ENCODE data around the gene COL13A1. TPM values are rescaled to one million over a fixed set of nuclear protein-coding genes. Genes with fewer than 3 reads are reported as not detected.

Gene COL13A1
- total and polyA plus RNA-seq, 4 donors = 0.17 to 0.47 (median 0.18) TPM

- DNase-seq (ENCODE audit: low spot score) = no peak
- H3K9me3 ChIP-seq (ENCODE audit: control insufficient read depth in 4 of 4, low read length in 3 of 4) = no peaks in the 10 kb centered on the region
- WGBS = 63% methylated on average over 10 of the region's 10 CpGs
These were observed 44.0 kb upstream of the COL13A1 start for GRCh38 chr10:69757553-69758309.

GRCh38 chr10:69758310-69758728 is 43.4 kb upstream of the COL13A1 start:
- WGBS = 94% methylated on average over 1 of the region's 1 CpG
- H3K27me3 ChIP-seq (ENCODE audit: control insufficient read depth in 4 of 4, insufficient read depth in 4 of 4, low read length in 3 of 4) = no peaks in the 10 kb centered on the region
- H3K27ac ChIP-seq (ENCODE audit: low read depth in 1 of 2, low read length in 2 of 2) = no peak overlapping the region
- no peaks in the 10 kb centered on the region for H3K36me3 ChIP-seq (ENCODE audit: control insufficient read depth in 4 of 4, insufficient read depth in 3 of 4, low read depth in 1 of 4, low read length in 3 of 4)
- no peak overlapping the region for H3K9ac ChIP-seq (ENCODE audit: low read depth in 1 of 2, low read length in 2 of 2)
- no peaks in the 10 kb centered on the region for H3K4me1 ChIP-seq (ENCODE audit: control insufficient read depth in 4 of 4, insufficient read depth in 4 of 4, low read length in 3 of 4)
- TF ChIP-seq, protein P1, sequence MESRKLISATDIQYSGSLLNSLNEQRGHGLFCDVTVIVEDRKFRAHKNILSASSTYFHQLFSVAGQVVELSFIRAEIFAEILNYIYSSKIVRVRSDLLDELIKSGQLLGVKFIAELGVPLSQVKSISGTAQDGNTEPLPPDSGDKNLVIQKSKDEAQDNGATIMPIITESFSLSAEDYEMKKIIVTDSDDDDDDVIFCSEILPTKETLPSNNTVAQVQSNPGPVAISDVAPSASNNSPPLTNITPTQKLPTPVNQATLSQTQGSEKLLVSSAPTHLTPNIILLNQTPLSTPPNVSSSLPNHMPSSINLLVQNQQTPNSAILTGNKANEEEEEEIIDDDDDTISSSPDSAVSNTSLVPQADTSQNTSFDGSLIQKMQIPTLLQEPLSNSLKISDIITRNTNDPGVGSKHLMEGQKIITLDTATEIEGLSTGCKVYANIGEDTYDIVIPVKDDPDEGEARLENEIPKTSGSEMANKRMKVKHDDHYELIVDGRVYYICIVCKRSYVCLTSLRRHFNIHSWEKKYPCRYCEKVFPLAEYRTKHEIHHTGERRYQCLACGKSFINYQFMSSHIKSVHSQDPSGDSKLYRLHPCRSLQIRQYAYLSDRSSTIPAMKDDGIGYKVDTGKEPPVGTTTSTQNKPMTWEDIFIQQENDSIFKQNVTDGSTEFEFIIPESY (IDR thresholded peaks at IDR 0.05) = no peak
- TF ChIP-seq, protein P2, sequence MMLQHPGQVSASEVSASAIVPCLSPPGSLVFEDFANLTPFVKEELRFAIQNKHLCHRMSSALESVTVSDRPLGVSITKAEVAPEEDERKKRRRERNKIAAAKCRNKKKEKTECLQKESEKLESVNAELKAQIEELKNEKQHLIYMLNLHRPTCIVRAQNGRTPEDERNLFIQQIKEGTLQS (IDR thresholded peaks at IDR 0.05) = no peak
- no peak for TF ChIP-seq TAF1 (conservative IDR thresholded peaks at IDR 0.05)
- no peak for TF ChIP-seq CTCF (IDR thresholded peaks at IDR 0.05; ENCODE audit: low read depth, low read length, missing input control)
- TF ChIP-seq NR2F2 (IDR thresholded peaks at IDR 0.05) = no peak
- TF ChIP-seq FOXA1 (IDR thresholded peaks at IDR 0.05) = no peak
- TF ChIP-seq YY1 (IDR thresholded peaks at IDR 0.05) = no peak
- TF ChIP-seq, protein P3, sequence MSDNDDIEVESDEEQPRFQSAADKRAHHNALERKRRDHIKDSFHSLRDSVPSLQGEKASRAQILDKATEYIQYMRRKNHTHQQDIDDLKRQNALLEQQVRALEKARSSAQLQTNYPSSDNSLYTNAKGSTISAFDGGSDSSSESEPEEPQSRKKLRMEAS (IDR thresholded peaks at IDR 0.05) = no peak
- TF ChIP-seq RAD21 (IDR thresholded peaks at IDR 0.05) = no peak
- TF ChIP-seq JUND (IDR thresholded peaks at IDR 0.05) = no peak
- no peak for TF ChIP-seq HNF4A (conservative IDR thresholded peaks at IDR 0.05)
- TF ChIP-seq FOXA2 (IDR thresholded peaks at IDR 0.05) = no peak
- TF ChIP-seq SP1 (IDR thresholded peaks at IDR 0.05) = no peak
- DNase-seq (ENCODE audit: low spot score) = no peak
- no peak overlapping the region for H3K4me3 ChIP-seq (ENCODE audit: low read depth in 1 of 3, low read length in 3 of 3)
- H3K9me3 ChIP-seq (ENCODE audit: control insufficient read depth in 4 of 4, low read length in 3 of 4) = no peaks in the 10 kb centered on the region

More at GRCh38 chr10:69757553-69758309, 44.0 kb upstream of the COL13A1 start:
- Histone ChIP-seq H3K9ac (ENCODE audit: low read depth in 1 of 2, low read length in 2 of 2) (no peak overlapping the region), H3K4me3 (ENCODE audit: low read depth in 1 of 3, low read length in 3 of 3) (no peak overlapping the region), H3K27ac (ENCODE audit: low read depth in 1 of 2, low read length in 2 of 2) (no peak overlapping the region), H3K36me3 (ENCODE audit: control insufficient read depth in 4 of 4, insufficient read depth in 3 of 4, low read depth in 1 of 4, low read length in 3 of 4) (no peaks in the 10 kb centered on the region), H3K27me3 (ENCODE audit: control insufficient read depth in 4 of 4, insufficient read depth in 4 of 4, low read length in 3 of 4) (no peaks in the 10 kb centered on the region), H3K4me1 (ENCODE audit: control insufficient read depth in 4 of 4, insufficient read depth in 4 of 4, low read length in 3 of 4) (no peaks in the 10 kb centered on the region)
- no peak for TF ChIP-seq NR2F2 (IDR thresholded peaks at IDR 0.05)
- TF ChIP-seq, protein P3 (IDR thresholded peaks at IDR 0.05) = no peak
- TF ChIP-seq TAF1 (conservative IDR thresholded peaks at IDR 0.05) = no peak
- TF ChIP-seq FOXA1 (IDR thresholded peaks at IDR 0.05) = no peak
- TF ChIP-seq GABPA (IDR thresholded peaks at IDR 0.05 in 1 of 2, conservative IDR thresholded peaks at IDR 0.05 in 1 of 2) = no peak
- TF ChIP-seq FOXA2 (IDR thresholded peaks at IDR 0.05) = no peak
- TF ChIP-seq, protein P4, sequence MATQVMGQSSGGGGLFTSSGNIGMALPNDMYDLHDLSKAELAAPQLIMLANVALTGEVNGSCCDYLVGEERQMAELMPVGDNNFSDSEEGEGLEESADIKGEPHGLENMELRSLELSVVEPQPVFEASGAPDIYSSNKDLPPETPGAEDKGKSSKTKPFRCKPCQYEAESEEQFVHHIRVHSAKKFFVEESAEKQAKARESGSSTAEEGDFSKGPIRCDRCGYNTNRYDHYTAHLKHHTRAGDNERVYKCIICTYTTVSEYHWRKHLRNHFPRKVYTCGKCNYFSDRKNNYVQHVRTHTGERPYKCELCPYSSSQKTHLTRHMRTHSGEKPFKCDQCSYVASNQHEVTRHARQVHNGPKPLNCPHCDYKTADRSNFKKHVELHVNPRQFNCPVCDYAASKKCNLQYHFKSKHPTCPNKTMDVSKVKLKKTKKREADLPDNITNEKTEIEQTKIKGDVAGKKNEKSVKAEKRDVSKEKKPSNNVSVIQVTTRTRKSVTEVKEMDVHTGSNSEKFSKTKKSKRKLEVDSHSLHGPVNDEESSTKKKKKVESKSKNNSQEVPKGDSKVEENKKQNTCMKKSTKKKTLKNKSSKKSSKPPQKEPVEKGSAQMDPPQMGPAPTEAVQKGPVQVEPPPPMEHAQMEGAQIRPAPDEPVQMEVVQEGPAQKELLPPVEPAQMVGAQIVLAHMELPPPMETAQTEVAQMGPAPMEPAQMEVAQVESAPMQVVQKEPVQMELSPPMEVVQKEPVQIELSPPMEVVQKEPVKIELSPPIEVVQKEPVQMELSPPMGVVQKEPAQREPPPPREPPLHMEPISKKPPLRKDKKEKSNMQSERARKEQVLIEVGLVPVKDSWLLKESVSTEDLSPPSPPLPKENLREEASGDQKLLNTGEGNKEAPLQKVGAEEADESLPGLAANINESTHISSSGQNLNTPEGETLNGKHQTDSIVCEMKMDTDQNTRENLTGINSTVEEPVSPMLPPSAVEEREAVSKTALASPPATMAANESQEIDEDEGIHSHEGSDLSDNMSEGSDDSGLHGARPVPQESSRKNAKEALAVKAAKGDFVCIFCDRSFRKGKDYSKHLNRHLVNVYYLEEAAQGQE (IDR thresholded peaks at IDR 0.05) = no peak
- no peak for TF ChIP-seq SP1 (IDR thresholded peaks at IDR 0.05)
- no peak for TF ChIP-seq EGR1 (IDR thresholded peaks at IDR 0.05; ENCODE audit: low read depth in 2 of 2)
